ENCODE measurements around the gene CELF5.

DNA sequence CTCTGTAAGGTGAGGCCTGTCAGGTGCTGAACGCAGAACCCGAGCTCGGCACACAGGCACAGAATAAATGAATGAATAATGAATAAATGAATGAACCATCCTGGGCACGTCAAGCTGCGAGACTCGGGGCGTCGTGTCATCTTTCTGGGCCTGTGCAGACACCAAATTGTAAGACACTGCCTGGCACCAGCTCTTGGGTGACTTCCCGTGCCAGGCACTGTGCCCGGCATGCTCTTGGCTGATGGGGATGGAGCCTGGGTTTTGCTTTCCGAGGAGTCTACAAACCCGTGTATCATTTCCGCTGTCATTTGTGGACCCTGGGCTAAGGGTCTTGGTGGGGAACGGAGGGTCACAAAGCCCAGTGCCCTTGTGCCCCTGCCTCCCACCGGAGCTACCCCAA is 43.9 kb downstream of the CELF5 start:
- TF ChIP-seq CTCF (IDR thresholded peaks at IDR 0.05) = no peak
- no peak for TF ChIP-seq EZH2 (IDR thresholded peaks at IDR 0.05; ENCODE audit: borderline replicate concordance, insufficient read depth, low read depth, low read length, poor library complexity, severe bottlenecking)

All from B cell (primary cell).